ENCODE measurements around the gene TMEM239.

The TMEM239 gene

GRCh38 chr20:2839732-2840137, 23.6 kb downstream of the TMEM239 start:
- no peak for DNase-seq (ENCODE audit: low spot score)
- TF ChIP-seq, protein P1, sequence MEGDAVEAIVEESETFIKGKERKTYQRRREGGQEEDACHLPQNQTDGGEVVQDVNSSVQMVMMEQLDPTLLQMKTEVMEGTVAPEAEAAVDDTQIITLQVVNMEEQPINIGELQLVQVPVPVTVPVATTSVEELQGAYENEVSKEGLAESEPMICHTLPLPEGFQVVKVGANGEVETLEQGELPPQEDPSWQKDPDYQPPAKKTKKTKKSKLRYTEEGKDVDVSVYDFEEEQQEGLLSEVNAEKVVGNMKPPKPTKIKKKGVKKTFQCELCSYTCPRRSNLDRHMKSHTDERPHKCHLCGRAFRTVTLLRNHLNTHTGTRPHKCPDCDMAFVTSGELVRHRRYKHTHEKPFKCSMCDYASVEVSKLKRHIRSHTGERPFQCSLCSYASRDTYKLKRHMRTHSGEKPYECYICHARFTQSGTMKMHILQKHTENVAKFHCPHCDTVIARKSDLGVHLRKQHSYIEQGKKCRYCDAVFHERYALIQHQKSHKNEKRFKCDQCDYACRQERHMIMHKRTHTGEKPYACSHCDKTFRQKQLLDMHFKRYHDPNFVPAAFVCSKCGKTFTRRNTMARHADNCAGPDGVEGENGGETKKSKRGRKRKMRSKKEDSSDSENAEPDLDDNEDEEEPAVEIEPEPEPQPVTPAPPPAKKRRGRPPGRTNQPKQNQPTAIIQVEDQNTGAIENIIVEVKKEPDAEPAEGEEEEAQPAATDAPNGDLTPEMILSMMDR (IDR thresholded peaks at IDR 0.05; ENCODE audit: borderline replicate concordance, control extremely low read depth, extremely low read depth, insufficient read depth, missing control alignments), result no peak
- in situ Hi-C loops (cut with MboI; ENCODE audit: low sequenced_read_pairs, unreplicated experiment), result no loop called here

- peak; percentile 99 for DNase-seq (ENCODE audit: low spot score)
- TF ChIP-seq, protein P1 (IDR thresholded peaks at IDR 0.05; ENCODE audit: borderline replicate concordance, control extremely low read depth, extremely low read depth, insufficient read depth, missing control alignments), result no peak
- in situ Hi-C loops (cut with MboI; ENCODE audit: low sequenced_read_pairs, unreplicated experiment), result no loop called here
Observed at GRCh38 chr20:2840138-2840966, 24.2 kb downstream of the TMEM239 start, which contains the start of the genes PCED1A and VPS16. Gene PCED1A (minus strand): TSS chr20:2840655. CDS start chr20:2839912, 743 bp downstream. Gene VPS16 (plus strand): TSS chr20:2840745. CDS start chr20:2840775, 30 bp downstream.

DNA sequence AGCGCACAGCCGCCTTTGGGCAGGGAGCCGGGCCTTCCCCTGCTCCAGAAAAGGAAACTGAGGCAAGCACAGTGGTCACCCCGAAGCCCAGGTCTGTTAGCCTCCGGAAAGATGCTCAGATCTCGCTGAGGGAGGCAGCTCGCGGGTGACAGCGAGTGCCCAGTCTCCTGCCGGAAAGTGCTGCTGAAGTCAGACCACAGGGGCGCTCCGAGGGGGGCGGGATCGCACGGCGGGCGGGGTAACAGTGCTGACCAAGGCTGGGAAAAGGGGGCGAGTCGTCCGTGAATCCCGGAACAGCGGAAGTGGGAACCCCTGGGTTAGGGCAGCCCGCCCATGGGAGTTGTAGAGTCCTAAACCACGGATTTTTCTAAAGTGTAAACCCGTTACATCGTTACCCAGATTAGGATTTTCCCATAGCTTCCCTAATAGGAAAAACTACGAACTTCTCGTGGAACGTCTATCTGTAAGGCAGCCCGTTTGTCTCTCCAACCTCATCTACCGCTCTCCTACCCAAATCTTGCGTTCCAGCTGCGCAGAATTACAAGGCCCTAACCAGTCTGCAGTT, 24.9 kb downstream of the TMEM239 start:
- TF ChIP-seq, protein P1 (IDR thresholded peaks at IDR 0.05; ENCODE audit: borderline replicate concordance, control extremely low read depth, extremely low read depth, insufficient read depth, missing control alignments), result no peak
- in situ Hi-C loops (cut with MboI; ENCODE audit: low sequenced_read_pairs, unreplicated experiment), result no loop called here
- DNase-seq (ENCODE audit: low spot score), result peak; percentile 77

DNA sequence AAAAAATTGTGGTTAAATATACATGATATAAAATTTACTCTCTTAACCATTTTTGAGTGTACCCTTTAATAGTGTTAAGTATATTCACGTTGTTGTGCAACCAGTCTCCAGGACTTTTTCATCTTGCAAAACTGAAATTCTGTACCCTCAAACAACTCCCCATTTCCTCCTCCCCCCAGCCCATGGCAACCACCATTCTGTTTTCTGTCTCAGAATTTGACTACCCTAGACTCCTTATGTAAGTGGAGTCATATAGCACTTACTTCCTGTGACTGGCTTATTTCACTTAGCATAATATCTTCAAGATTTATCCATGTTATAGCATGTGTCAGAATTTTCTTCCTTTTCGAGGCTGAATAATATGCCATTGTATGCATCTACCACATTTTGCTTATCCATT, 29.4 kb downstream of the TMEM239 start:
- TF ChIP-seq, protein P1 (IDR thresholded peaks at IDR 0.05; ENCODE audit: borderline replicate concordance, control extremely low read depth, extremely low read depth, insufficient read depth, missing control alignments), result no peak
- in situ Hi-C loops (cut with MboI; ENCODE audit: low sequenced_read_pairs, unreplicated experiment), result no loop called here
- no peak for DNase-seq (ENCODE audit: low spot score)

- TF ChIP-seq, protein P1 (IDR thresholded peaks at IDR 0.05; ENCODE audit: borderline replicate concordance, control extremely low read depth, extremely low read depth, insufficient read depth, missing control alignments), result no peak
- in situ Hi-C loops (cut with MboI; ENCODE audit: low sequenced_read_pairs, unreplicated experiment), result no loop called here
- peak; percentile 1 for DNase-seq (ENCODE audit: low spot score)
Observed at GRCh38 chr20:2846698-2847097, 30.5 kb downstream of the TMEM239 start.

DNA sequence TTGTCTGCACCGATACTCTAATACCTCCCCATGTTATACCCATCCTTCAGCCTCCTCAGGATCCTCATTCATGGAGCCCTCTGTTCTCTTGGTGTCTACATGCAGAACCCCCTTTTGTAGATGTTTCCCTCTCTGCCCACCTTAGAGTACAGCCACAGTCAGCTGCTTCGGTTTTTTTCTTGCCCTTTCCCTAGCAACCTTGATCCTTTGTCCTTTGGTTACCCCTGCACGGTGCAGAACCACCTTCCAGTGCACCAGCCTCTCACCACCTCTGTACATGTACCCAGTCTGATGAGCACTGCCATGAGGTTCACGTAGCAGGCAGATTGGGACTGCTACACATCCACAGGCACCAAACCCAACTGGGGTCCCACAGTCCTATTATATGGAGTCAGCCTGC, 31.6 kb downstream of the TMEM239 start:
- no peak for DNase-seq (ENCODE audit: low spot score)
- TF ChIP-seq, protein P1 (IDR thresholded peaks at IDR 0.05; ENCODE audit: borderline replicate concordance, control extremely low read depth, extremely low read depth, insufficient read depth, missing control alignments), result no peak
- in situ Hi-C loops (cut with MboI; ENCODE audit: low sequenced_read_pairs, unreplicated experiment), result no loop called here

Data from GM13976 (cell line).